Fibroblast of skin of abdomen (primary cell): Measurements from ENCODE around the gene SPDYC.
"Not testable (repeated sequence)": the region's sequence is repeated elsewhere in the genome, so short reads cannot be mapped to it uniquely, and the experiment has no call there.

Experiments used
- DNase-seq: peaks from one replicate; pipeline ENCODE4 v3.0.0-alpha.2; 2013

Gene SPDYC

DNA sequence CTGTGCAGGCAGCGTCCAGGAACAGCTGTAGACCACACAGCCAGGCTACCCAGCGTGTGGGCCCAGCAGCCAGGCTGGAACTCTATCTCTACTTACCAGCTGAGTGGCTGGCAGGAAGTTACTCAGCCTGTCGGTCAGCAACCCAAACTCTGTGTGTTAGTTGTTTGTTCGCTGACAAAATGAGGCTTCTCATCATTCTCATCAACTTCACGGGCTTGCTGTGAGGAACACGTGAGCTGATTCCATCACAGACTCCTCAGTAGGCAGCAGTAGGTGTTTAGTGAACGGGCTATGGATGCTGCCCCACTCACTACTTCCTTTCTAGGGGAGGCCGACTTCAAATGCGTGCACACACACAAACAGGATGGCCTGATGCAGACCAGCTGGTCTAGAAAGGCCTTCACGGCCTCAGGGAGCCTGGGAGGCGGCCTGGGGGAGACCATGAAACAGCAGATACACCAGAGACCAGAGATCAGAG is 830 bp upstream of the SPDYC start:
- DNase-seq: peak; percentile 22

DNA sequence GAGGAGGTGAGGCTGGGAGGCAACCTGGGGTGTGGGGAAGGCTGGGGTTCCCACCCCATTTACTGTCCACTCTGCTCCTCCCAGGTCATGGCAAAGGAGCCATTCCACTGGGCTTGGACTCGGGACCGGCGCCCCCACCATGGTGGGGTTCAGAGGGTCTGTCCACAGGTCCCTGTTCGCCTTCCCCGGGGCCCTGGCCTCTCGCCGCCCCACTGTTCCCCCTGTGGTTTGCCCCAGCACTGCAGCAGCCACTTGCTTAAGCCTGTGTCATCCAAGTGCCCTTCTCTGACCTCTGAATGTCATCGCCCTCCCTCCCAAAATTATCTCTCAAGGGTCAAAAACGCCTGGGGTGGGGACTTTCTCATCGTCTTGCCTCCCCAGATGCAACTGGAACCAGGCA is 2.6 kb downstream of the SPDYC start:
- DNase-seq: no peak

DNA sequence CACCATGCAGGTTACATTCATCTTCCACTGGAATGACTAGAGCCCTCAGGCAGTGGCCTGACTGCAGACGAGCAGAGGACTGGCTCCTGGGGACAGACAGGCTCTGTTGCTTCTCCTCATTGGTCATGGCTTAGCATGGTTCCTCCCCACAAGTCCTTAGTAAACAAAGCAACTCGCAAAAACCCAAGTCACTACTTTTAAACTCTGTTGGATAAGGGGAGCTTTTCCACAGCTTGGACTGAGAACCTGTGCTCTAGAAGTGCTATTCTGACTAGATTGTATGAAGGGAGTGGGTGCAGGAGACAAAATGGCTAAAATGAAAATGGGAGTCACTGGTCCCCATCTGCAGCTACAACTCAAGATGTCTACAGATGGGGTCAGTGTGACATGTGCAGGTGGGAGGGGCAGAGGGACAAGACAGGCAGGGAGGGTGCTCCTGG is 4.6 kb downstream of the SPDYC start:
- not testable (repeated sequence) for DNase-seq

DNA sequence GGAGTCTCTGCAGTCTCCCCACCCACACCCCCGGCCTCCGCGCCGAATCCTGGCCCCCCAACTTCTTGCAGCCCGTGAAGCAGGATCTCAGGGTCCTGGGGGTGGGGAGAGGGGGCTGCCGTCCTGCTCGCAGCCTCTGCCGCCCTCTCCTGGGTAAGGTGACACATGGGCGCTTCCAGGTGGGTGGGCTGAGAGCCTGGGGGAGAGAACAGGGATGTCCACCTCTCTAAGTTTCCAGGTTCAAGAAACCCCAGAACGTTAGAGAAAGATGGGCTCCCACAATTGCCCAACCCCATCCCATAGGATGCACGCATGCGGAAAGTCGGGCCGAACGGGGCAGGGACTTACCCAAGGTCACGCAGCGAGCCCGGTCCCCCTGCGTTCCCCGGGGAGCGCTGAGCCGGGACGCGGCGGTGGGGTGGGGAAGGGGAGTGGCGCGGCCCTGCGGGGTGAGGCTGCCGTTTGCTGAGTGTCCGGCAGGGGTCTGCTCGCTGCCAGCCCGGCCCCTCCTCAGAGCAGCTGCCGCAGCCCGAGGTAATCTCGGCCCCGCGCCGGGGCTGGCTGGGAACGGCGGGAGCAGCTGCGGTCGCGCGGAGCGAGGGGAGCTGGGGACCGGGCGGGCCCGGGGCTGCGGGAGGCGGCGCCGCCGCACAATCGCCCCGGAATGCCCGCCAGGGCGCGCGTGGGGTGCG is 11.0 kb downstream of the SPDYC start:
- peak; percentile 61 for DNase-seq

DNA sequence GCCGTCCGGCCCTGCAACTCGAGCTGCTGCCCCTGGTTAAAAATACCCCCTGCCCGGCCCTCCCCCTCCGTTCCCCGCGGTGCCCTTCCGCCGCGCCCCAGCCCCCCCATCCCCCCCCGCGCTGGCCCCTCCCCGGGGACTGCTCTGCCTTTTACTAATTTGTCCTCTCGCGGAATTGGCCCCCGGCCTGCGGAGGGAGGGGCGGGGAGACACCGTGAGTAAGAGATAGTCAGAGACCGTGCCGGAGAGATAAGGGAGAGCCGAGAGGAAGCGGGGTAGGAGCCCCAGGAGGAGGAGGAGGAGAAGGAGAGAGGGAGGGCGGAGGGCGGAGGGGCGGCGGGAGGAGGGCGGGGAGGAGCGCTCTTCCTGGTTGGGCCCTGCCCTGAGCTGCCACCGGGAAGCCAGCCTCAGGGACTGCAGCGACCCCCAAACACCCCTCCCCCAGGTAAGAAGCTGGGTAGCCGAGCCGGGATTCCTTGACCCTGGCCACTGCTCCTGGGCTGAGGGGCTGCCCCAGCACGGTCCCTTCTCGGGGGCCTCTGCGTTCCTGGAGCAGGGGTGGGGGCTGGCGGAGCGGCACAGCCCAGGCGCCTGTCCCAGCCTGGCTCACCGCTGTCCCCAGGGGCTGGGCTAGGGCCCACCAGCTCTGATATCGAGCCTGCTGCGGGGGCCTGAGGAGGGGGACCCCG is 11.7 kb downstream of the SPDYC start, which contains the start of gene CAPN1:
CAPN1 (plus strand) TSS at position 360 of the 689 bp plus-strand sequence. CDS start 774 bp downstream, outside the sequence.
- DNase-seq: peak; percentile 88

DNA sequence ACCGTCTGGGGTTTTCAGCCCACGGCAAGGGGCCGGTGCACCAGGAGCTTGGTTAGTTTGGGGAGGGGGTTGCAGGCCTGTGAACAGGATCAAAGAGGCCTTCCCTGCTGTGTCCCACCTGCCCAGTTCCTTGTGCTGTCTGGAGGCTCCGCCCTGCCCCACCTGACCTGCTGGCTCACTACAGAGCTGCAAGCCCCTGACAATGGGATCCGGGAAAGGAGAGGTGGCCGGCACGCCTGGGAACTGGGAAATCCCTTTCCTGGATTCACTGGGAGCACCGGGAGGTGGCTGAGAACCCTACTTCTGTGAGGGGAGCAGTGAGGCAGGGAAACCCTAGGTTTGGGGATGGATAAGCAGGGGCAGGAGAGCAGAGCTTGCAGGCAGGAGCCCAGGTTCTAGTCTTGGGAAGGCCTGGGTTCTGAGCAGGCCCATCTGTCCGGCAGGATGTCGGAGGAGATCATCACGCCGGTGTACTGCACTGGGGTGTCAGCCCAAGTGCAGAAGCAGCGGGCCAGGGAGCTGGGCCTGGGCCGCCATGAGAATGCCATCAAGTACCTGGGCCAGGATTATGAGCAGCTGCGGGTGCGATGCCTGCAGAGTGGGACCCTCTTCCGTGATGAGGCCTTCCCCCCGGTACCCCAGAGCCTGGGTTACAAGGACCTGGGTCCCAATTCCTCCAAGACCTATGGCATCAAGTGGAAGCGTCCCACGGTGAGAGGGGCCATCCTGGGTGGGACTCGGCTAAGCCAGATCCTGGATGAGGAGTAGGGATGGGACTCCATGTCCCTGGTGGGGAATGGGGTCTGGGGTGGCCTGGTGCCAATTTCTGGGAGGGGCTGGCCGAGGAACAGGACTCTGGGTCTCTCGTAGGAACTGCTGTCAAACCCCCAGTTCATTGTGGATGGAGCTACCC is 12.5 kb downstream of the SPDYC start:
- no peak for DNase-seq

DNA sequence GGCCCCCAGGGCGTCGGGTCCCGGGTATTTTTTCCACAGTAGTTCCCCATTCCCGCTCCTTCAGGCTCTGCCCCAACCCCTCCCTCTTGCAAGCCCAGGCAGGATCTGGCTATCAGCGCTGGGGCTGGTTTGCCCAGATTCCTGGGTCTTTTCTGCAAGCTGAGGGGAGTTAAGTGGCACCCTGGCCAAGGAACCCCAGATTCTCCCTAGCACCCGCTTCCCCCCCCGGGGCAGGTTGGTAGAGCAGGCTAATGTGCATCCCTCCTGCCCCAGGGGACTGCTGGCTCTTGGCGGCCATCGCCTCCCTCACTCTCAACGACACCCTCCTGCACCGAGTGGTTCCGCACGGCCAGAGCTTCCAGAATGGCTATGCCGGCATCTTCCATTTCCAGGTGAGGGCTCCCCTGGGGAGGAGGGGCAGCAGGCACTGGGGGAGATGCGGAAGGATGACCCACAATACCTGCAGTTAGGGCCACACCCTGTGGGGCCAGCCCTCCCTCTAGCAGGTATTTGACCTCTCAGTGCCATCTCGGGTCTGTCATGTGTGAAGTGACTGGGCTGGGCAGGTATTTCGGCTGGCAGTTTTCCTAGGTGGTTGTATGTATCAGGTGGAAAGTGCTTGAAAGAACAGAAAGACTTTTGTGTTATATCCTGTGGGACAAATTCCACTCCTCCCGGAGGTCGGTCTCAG is 13.3 kb downstream of the SPDYC start:
- DNase-seq: no peak

DNA sequence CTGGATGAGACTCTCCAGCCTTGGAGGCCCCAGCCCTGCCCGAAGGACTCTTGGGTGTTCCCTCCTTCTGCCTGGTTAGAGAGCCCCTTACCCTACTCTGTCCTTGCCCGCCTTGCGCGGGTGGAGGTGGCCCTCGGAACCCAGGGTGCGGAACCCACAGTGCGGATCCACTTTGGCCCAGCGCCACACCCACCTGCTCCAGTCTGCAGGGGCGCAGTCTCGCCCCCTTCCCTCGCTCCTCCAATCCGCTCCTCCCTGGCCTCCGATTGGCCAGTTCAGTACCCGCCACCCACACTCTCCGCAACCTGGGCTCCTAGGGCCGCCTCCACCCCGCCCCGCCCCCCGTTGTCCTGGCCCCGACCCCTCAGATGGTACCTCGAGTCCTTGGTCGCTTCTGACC is 14.1 kb downstream of the SPDYC start:
- DNase-seq: no peak

DNA sequence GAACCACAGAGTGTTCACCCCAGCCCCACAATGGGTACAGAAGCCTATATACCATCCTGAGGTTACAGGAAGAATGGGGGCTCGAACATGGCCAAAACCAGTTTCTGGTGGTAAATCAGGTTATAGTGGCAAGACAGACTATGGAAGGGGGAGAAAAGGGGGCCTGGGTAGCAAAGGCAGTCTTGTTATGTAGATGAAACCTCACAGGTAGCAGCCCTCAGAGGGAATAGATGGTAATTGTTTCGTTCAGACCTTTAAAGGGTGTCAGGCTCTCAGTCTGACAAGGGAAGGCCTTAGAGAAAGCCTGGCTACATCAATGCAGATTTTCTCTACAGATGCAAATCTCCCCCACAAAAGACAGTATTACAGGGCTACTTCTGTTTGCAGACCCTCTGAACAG is 15.1 kb downstream of the SPDYC start:
- no peak for DNase-seq

DNA sequence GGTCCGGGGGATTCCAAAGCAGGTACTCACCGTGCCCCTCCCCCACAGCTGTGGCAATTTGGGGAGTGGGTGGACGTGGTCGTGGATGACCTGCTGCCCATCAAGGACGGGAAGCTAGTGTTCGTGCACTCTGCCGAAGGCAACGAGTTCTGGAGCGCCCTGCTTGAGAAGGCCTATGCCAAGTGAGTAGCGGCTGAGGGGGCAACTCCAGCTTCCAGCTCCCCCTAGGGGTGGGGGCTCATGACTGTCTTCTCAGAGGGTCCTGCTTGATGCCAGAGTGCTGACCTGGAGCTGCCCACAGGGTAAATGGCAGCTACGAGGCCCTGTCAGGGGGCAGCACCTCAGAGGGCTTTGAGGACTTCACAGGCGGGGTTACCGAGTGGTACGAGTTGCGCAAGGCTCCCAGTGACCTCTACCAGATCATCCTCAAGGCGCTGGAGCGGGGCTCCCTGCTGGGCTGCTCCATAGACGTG is 15.9 kb downstream of the SPDYC start:
- no peak for DNase-seq

DNA sequence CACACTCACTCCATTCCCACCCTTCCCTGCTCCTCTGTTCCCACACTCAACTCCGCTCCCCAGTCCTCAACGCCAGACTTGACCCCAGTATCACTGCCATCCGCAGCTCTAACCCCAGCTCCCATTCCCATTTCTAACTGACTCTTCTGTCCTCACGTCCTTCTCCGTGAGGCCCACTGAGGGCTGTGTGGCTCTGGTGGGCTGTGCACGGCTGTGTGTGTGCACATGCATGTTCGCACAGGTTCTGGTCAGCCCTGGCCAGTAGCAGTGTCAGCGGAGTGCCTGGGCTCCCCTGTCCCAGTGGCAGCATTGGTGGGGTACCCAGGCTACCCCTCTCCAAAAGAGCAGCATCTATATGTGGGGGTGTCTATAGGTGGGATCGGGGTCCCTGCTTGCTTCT is 16.7 kb downstream of the SPDYC start:
- no peak for DNase-seq

DNA sequence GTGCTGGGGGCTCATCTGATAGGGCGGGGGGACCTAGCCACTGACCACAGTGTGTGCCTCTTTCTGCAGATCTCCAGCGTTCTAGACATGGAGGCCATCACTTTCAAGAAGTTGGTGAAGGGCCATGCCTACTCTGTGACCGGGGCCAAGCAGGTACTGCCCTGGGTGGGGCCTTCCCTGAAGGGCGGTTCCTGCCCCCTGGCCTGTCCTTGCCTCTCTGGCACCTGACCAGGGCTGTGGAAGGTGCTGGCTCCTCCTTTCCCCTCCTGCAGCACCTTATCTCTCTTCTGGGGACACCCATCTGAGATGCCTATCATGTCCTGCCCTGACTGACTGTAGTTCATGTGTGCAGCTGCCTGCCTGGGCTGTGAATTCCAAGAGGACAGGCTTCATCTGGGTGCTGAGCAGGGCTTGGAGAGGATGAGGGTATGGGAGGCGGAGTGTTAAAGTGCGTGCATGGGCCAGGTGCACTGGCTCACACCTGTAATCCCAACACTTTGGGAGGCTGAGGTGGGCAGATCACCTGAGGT is 17.2 kb downstream of the SPDYC start:
- no peak for DNase-seq

DNA sequence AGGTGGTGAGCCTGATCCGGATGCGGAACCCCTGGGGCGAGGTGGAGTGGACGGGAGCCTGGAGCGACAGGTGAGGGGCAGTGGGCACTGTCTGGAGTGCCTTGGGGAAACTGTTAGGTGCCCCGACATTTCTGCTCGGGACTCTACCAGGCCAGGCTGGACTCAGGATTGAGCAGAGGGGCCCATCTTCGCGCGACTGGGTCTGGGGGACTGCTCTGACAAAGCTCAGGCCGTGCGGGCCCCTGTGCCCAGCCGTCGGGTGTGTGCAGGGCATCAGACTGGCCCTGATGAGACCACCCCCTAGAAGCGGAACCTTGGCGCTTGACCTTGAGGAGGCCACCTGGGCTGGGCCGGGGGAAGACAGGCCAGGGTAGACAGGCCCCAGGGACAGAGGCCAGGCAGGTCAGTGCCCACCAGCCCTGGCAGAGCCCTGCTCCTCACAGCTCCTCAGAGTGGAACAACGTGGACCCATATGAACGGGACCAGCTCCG is 18.0 kb downstream of the SPDYC start:
- no peak for DNase-seq

DNA sequence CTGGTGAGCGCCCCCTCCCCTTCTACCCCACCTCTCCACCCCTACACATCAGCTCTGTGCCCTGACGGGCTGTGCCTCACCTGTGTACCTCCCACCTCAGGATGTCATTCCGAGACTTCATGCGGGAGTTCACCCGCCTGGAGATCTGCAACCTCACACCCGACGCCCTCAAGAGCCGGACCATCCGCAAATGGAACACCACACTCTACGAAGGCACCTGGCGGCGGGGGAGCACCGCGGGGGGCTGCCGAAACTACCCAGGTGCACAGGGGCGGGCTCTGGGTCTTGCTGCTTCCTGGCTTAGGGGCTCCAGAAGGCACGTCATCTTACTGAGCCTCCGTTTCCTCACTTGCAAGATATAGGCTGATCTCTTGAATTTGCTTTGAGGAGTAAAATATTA is 18.5 kb downstream of the SPDYC start:
- no peak for DNase-seq

DNA sequence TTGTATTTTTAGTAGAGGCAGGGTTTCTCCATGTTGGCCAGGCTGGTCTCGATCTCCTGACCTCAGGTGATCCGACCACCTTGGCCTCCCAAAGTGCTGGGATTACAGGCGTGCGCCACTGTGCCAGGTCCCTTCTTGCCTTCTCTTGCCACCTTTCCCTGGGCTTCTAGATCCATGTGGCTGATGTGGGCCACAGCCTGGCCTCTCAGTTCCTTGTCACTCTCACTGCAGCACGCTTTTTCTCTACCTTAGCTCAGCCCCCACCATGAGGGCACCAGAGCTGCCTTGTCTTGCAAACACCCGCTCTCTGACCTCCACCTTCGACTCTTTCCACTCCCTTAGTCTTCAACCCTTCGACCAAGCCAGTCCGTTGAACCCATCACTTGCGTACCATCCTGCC is 19.2 kb downstream of the SPDYC start:
- no peak for DNase-seq

DNA sequence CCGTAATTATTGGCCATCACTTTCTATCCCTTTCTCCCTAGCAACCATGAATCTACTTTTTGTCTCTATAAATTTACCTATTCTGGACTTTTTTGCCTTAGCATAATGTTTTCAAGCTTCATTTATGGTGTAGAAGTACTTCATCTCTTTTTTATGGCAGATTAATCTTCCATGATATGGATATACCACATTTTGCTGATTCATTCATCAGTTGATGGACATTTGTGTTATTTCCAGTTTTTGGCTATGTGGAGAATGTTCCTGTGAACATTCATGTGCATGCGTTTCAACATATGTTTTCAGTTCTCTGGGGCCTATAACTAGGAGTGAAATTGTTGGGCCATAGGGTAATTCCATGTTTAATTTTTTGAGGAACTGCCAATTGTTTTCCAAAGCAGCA is 24.5 kb downstream of the SPDYC start:
- no peak for DNase-seq

DNA sequence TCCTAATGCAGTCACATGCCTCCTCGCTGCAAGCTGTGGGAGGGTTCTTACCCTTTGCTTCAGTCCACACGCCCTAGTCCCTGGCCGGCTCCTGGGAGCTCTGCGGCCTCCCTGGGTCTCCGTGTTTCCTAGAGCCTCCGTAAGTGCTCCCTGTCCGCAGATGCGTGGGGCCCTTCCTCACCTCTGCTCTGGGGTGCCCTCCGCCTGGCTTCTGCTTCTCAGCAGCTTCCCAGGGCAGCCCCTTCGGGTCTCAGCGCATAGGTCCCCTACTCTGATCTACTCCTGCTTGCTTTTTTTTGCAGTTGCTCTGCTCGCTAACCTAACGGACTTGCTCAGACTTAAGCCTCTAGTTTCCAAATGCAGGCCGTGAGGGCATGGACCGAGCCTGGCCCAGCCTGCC is 34.1 kb downstream of the SPDYC start:
- no peak for DNase-seq

DNA sequence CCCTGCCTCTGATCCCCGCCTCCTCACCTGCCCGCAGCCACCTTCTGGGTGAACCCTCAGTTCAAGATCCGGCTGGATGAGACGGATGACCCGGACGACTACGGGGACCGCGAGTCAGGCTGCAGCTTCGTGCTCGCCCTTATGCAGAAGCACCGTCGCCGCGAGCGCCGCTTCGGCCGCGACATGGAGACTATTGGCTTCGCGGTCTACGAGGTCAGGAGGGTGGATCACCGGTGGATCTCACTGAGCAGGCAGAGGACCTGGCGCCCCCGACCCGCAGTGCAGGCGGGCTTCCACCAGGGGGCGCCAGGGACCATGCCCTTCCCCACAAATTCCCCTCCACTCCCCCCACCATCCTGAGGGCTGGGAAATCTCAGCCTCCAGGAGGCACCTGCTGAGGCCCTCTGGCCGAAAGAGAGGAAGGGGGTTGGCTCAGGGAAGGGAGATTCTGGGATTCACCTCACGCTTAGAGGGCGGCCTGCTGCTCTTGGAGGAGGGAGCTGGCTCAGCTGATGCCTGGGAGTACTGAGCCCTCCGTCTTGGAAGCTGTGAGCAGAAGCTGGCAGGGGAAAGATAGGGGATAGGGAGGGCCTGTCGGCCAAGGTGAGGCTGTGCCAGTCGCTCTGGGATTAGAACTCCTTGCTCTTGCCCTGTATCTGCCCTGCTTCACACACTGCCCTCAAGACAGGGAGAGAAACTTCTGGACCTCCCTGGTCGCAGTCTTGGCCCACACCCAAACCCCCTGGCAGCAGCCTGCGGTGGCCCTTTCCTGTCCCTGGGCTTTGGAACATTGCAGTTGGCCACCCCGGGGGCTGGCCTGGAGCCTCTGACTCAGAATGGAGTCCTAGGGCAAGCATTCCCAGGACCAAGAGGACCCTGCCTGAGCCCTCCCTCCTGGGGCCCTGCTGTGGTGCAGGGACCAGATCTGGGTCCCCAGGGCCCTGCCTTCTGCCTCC is 34.9 kb downstream of the SPDYC start:
- no peak for DNase-seq

DNA sequence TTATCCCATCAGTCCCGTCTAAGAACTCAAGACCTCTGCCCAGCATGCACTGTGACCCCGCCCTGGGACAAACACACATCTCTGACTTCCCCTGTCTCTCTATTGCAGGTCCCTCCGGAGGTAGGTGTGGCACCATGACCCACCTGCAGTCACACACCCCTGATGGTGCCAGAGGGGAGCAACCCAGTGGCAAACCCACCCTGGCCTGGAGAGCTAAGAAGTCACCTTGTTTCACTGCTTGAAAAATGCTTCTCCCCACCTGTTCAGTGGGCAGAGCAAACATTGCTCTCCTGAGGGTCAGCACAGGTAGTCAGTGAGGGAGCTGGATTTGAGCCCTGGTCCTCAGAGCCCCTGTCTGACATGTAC is 35.6 kb downstream of the SPDYC start:
- DNase-seq: no peak

DNA sequence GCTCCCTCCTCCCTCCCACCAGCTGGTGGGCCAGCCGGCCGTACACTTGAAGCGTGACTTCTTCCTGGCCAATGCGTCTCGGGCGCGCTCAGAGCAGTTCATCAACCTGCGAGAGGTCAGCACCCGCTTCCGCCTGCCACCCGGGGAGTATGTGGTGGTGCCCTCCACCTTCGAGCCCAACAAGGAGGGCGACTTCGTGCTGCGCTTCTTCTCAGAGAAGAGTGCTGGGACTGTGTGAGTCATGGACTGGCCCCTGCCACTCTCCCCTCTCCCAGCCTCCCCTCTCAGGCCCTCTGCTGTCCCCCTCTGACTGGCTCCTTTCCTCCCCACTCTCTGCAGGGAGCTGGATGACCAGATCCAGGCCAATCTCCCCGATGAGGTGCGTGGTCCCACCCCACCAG is 36.4 kb downstream of the SPDYC start:
- DNase-seq: no peak

DNA sequence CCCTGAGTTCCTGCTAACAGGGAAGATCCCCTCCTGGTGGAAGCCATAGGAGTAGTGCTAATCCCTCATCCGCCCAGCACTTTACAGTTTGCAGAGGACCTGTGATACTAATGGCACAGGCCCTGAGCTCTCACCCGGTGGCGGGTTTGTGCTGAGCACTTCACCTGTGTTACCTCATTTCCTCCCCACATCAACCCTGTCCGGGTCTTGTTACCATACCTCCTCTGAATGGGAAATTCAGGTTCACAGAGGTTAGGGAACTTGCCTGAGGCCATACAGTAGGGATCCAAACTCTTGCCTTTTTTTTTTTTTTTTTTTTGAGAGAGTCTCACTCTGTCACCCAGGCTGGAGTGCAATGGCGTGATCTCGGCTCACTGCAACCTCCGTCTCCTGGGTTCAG is 36.9 kb downstream of the SPDYC start:
- DNase-seq: no peak
